ENCODE results near the gene MAB21L1. TPM values are rescaled to one million over a fixed set of nuclear protein-coding genes. Genes with fewer than 3 reads are reported as not detected.

Gene MAB21L1
- total RNA-seq, 2 donors from 2014 or later: 0.52 TPM; not detected in 1

GRCh38 chr13:35473206-35473775, 3.2 kb downstream of the MAB21L1 start:
- Histone ChIP-seq H3K4me3 (no peak overlapping the region), H3K27ac (no peak overlapping the region), H3K36me3 (replicated peaks in 1 of 2; ENCODE audit: insufficient read depth in 1 of 2, low read depth in 2 of 2) (no peaks in the 10 kb centered on the region), H3K27me3 (no peaks in the 10 kb centered on the region), H3K9me3 (no peaks in the 10 kb centered on the region), H3K4me1 (no peaks in the 10 kb centered on the region)
- ATAC-seq (no peak), DNase-seq (no peak)
- TF ChIP-seq CTCF (IDR thresholded peaks at IDR 0.05) (no peak), POLR2A (IDR thresholded peaks at IDR 0.05) (no peak)
- intact Hi-C loops (cut with DNase I): no loop called here

DNA sequence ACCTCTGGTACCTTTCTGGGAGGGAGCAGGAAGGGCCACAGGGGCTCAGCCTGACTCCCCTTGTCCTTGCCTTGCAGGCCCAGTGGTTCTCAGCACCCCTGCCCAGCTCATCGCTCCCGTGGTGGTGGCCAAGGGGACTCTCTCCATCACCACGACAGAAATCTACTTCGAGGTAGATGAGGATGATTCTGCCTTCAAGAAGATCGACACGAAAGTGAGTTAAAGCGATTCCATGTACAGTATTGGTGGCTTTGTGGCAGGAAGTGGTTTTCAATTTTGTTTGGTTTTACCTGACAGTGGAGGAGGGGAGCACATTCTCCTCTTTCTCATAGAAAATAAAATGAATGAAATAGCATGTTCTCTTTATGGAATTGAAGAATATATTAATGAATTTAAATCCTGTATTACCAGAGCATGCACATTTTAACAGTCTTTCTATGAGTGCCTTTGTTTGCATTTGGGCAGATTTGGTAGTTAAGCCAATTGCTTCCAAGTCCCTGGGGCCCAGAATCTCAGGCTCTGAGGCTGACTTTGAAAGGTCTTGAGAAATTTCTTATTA, 4.1 kb downstream of the MAB21L1 start:
- WGBS, 2 donors: 70 to 79% methylated on average over 7 of the region's 7 CpGs
- no peaks in the 10 kb centered on the region for H3K9me3 ChIP-seq
- H3K27ac ChIP-seq: no peak overlapping the region
- TF ChIP-seq POLR2A (IDR thresholded peaks at IDR 0.05) (no peak), CTCF (IDR thresholded peaks at IDR 0.05) (no peak)
- no peaks in the 10 kb centered on the region for H3K4me1 ChIP-seq
- intact Hi-C loops (cut with DNase I): no loop called here
- H3K36me3 ChIP-seq (replicated peaks in 1 of 2; ENCODE audit: insufficient read depth in 1 of 2, low read depth in 2 of 2): no peaks in the 10 kb centered on the region
- H3K27me3 ChIP-seq: no peaks in the 10 kb centered on the region
- no peak overlapping the region for H3K4me3 ChIP-seq
- DNase-seq (no peak), ATAC-seq (no peak)

DNA sequence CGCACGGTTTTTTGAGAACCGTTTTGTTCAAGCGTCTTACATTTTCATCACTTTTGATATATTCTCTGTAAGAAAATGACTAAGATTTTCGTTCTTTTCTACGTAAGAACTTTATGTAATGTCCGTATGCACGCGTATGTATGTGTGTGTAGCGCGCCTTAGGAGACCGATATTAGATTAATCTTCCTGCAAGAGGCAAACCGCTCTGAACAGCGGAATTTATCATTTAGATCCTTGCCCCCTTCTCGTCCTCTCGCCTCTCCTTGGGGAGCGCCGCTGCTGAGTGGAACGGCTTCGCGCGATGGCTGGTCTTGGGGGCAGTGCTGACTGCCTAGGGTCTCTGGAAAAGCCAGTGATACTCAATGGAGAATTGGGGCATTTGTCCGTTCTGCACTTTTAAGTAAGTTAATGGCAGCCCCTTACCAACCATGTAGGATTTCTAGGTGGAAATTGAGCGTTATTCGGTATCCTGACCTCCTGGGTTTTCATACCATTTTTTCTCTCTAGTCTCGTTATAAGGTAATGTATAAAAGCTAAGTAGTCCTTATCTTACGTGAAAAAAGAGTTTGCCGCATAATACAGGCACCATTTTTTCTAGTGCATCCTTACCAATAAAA, 4.7 kb downstream of the MAB21L1 start:
- WGBS, 2 donors: 73 to 85% methylated on average over 28 of the region's 28 CpGs
- DNase-seq: no peak
- H3K4me3 ChIP-seq: no peak overlapping the region
- no peaks in the 10 kb centered on the region for H3K9me3 ChIP-seq
- no peaks in the 10 kb centered on the region for H3K4me1 ChIP-seq
- no peaks in the 10 kb centered on the region for H3K36me3 ChIP-seq (replicated peaks in 1 of 2; ENCODE audit: insufficient read depth in 1 of 2, low read depth in 2 of 2)
- ATAC-seq: no peak
- no peak for TF ChIP-seq POLR2A (IDR thresholded peaks at IDR 0.05)
- no peak for TF ChIP-seq CTCF (IDR thresholded peaks at IDR 0.05)
- no peaks in the 10 kb centered on the region for H3K27me3 ChIP-seq
- H3K27ac ChIP-seq: no peak overlapping the region
- intact Hi-C loops (cut with DNase I): no loop called here

DNA sequence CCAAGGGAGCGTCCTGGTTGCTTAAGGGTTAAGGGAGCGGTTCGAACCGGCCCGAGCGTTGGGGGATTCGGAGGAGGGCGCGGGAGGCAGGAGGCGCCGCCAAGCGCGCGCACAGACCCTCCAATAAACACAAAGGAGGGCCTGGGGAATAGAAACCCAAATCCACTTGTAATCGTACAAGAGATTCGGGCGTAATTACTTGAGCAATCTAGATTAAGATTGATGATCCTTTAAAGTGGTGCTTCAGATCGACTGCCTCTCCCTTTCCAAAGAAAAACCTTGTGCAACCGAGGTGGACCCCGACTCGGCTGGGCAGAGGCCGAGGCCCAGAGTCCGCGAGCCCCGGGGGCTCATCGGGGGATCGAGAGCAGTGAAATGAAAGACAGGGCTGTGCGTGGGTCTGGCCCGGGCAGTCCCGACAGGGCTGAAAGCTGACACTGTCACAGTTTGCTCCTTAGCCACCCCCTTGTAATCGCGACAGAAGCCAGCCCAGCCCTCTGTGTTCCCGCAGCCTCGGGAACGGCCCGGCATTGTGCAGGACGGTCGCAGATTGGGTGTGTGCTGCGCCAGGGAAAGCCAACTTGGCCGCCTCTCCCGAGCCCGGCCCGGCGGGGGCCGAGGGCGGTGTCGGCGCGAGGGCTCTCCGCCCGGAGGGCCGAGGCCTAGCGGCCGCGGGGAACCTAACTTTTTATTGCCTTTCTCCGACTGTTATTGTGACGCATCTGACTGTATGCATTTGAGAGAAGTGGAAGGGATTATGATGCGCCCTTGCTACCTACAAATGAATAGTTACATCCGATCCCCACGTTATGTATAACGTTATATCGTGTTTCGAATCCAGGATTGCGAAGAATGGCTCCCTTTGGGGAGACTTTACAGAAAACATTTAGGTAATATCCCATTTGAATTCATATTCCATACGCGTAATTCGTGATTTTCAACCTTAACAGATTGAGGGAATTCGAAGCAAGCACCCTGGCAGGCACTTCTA, 5.5 kb downstream of the MAB21L1 start:
- ATAC-seq (peak; percentile 27), DNase-seq (no peak)
- Histone ChIP-seq H3K9me3 (no peaks in the 10 kb centered on the region), H3K27ac (no peak overlapping the region), H3K27me3 (no peaks in the 10 kb centered on the region), H3K36me3 (replicated peaks in 1 of 2; ENCODE audit: insufficient read depth in 1 of 2, low read depth in 2 of 2) (no peaks in the 10 kb centered on the region), H3K4me1 (no peaks in the 10 kb centered on the region), H3K4me3 (no peak overlapping the region)
- 21 to 34% methylated on average over 60 to 68 of the region's 68 CpGs for WGBS, 2 donors
- intact Hi-C loops (cut with DNase I): no loop called here
- TF ChIP-seq CTCF (IDR thresholded peaks at IDR 0.05): no peak
- no peak for TF ChIP-seq POLR2A (IDR thresholded peaks at IDR 0.05)

Measured in body of pancreas (tissue), 4 donors.